ENCODE results near the gene SREBF2.
"Not testable (repeated sequence)": the region's sequence is repeated elsewhere in the genome, so short reads cannot be mapped to it uniquely, and the experiment has no call there.

SREBF2 gene

GRCh38 chr22:41841085-41841712 lies 8.3 kb downstream of the SREBF2 start:
- no peak for DNase-seq (ENCODE audit: low read depth in 1 of 2, low spot score in 1 of 2)

GRCh38 chr22:41842996-41843970 lies 10.4 kb downstream of the SREBF2 start:
- no peak for DNase-seq (ENCODE audit: low read depth in 1 of 2, low spot score in 1 of 2)

- no peak for DNase-seq (ENCODE audit: low read depth in 1 of 2, low spot score in 1 of 2)
These were observed 11.1 kb downstream of the SREBF2 start for GRCh38 chr22:41844036-41844435.

- no peak for DNase-seq (ENCODE audit: low read depth in 1 of 2, low spot score in 1 of 2)
These were observed 11.6 kb downstream of the SREBF2 start for GRCh38 chr22:41844513-41844912.

GRCh38 chr22:41845380-41846267 lies 12.7 kb downstream of the SREBF2 start:
- DNase-seq (ENCODE audit: low read depth in 1 of 2, low spot score in 1 of 2): no peak

GRCh38 chr22:41846268-41846987 lies 13.5 kb downstream of the SREBF2 start:
- DNase-seq (ENCODE audit: low read depth in 1 of 2, low spot score in 1 of 2): no peak

GRCh38 chr22:41847300-41847699 lies 14.4 kb downstream of the SREBF2 start:
- DNase-seq (ENCODE audit: low read depth in 1 of 2, low spot score in 1 of 2): no peak

- no peak for DNase-seq (ENCODE audit: low read depth in 1 of 2, low spot score in 1 of 2)
These were observed 15.6 kb downstream of the SREBF2 start for GRCh38 chr22:41848468-41848867.

GRCh38 chr22:41856469-41856868 lies 23.6 kb downstream of the SREBF2 start:
- no peak for DNase-seq (ENCODE audit: low read depth in 1 of 2, low spot score in 1 of 2)

GRCh38 chr22:41857155-41857859 lies 24.4 kb downstream of the SREBF2 start:
- peak; percentile 21 to 62 for DNase-seq (ENCODE audit: low read depth in 1 of 2, low spot score in 1 of 2)

GRCh38 chr22:41857860-41858199 lies 24.9 kb downstream of the SREBF2 start:
- no peak for DNase-seq (ENCODE audit: low read depth in 1 of 2, low spot score in 1 of 2)

GRCh38 chr22:41862160-41862529 lies 29.2 kb downstream of the SREBF2 start:
- DNase-seq (ENCODE audit: low read depth in 1 of 2, low spot score in 1 of 2): peak in 1 of 2 donors; percentile 24

- peak in 1 of 2 donors; percentile 44 for DNase-seq (ENCODE audit: low read depth in 1 of 2, low spot score in 1 of 2)
These were observed 29.8 kb downstream of the SREBF2 start for GRCh38 chr22:41862530-41863266.

GRCh38 chr22:41863472-41863871 lies 30.6 kb downstream of the SREBF2 start:
- no peak for DNase-seq (ENCODE audit: low read depth in 1 of 2, low spot score in 1 of 2)

- DNase-seq (ENCODE audit: low read depth in 1 of 2, low spot score in 1 of 2): no peak
These were observed 35.7 kb downstream of the SREBF2 start for GRCh38 chr22:41868556-41868955.

GRCh38 chr22:41870081-41870480 lies 37.2 kb downstream of the SREBF2 start:
- not testable (repeated sequence) for DNase-seq (ENCODE audit: low read depth in 1 of 2, low spot score in 1 of 2)

- DNase-seq (ENCODE audit: low read depth in 1 of 2, low spot score in 1 of 2): no peak
These were observed 37.9 kb downstream of the SREBF2 start for GRCh38 chr22:41870786-41871185.

GRCh38 chr22:41873391-41873790 lies 40.5 kb downstream of the SREBF2 start:
- no peak for DNase-seq (ENCODE audit: low read depth in 1 of 2, low spot score in 1 of 2)

GRCh38 chr22:41874090-41874489 lies 41.2 kb downstream of the SREBF2 start:
- DNase-seq (ENCODE audit: low read depth in 1 of 2, low spot score in 1 of 2): no peak

All from activated T-helper 1 cell treated with anti-CD3 and anti-CD28 coated beads, Interleukin-2, amount 50 U/mL, for 16 hours (primary cell).